Ovary (tissue), 9 donors: Measurements from ENCODE around the gene DENND5B. TPM values are rescaled to one million over a fixed set of nuclear protein-coding genes. Genes with fewer than 3 reads are reported as not detected.
A peak's percentile ranks its signal among the peaks of the same experiment; 100 is the strongest.
"Not testable (repeated sequence)": the region's sequence is repeated elsewhere in the genome, so short reads cannot be mapped to it uniquely, and the experiment has no call there.

ENCODE experiments used
- DNase-seq, 5 donors: peaks; one replicate each; pipeline ENCODE4 v3.0.0-alpha.2; 2019 to 2020
- H3K27ac ChIP-seq, 2 donors: fragments of 200-600 bp; one replicate each; pipeline versions ENCODE4 v1.5.1 to v1.8.0; 2019 to 2022
- H3K27me3 ChIP-seq: fragments of 200-600 bp; one replicate; pipeline ENCODE4 v1.8.0; 2022
- H3K36me3 ChIP-seq: fragments of 200-600 bp; sonication (generic); one replicate; pipeline ENCODE4 v1.5.1; 2019
- H3K4me1 ChIP-seq: one replicate; pipeline ENCODE4 v1.8.1; 2013; ENCODE audit warnings: mild to moderate bottlenecking, moderate library complexity; ENCODE audit not compliant: insufficient read depth
- H3K4me3 ChIP-seq: fragments of 200-600 bp; sonication (generic); one replicate; pipeline ENCODE4 v1.5.1; 2017
- H3K9me3 ChIP-seq, 2 donors: fragments of 200-600 bp in 1 of 2; sonication (generic) in 1 of 2; one replicate each; pipeline versions ENCODE4 v1.5.1 to v1.8.1; 2013 to 2019; ENCODE audit warnings: mild to moderate bottlenecking in 1 of 2, moderate library complexity in 1 of 2
- CTCF ChIP-seq, 3 donors: fragments of 450-650 bp in 2 of 3; fragments of 200-600 bp in 1 of 3; IDR thresholded peaks; one replicate each; pipeline versions ENCODE4 v1.5.1 to v1.8.0; 2016 to 2022; ENCODE audit warnings: antibody characterized with exemption in 3 of 3, mild to moderate bottlenecking in 1 of 3
- EP300 ChIP-seq: sonication (generic); formaldehyde crosslinking; IDR thresholded peaks from one replicate; pipeline ENCODE4 v1.6.1; 2017; ENCODE audit warnings: antibody characterized with exemption
- POLR2A ChIP-seq: fragments of 450-650 bp; IDR thresholded peaks from one replicate; pipeline ENCODE4 v1.6.1; 2017; ENCODE audit warnings: antibody characterized with exemption, mild to moderate bottlenecking, moderate library complexity
- WGBS, 3 donors: extraction: QIAGEN DNeasy Blood & Tissue Kit in 1 of 3; methylation state at CpG; one replicate each; pipeline versions ENCODE4 v1.1.5 to v1.1.7; 2013 to 2017; 5-methylcytosine and 5-hydroxymethylcytosine counted together
- intact Hi-C, 4 donors: fragments of 100-400 bp; cut with DNase I; formaldehyde crosslinking; loops; one replicate each; pipeline versions ENCODE4 v1.11.0 to v1.15.1; 2022 to 2023
- polyA plus RNA-seq, 2 donors: library from polyadenylated mRNA; stranded (reverse); fragments of 200-250 nt in 1 of 2; fragments of 350-450 nt in 1 of 2; fragmentation: Illumina TruSeq in 1 of 2; extraction: RNeasy Lipid Tissue Mini Kit (QIAGEN cat#74804) in 1 of 2; gene quantifications; one replicate each; pipeline ENCODE4 v1.2.3, GENCODE V29; 2013 to 2014
- total RNA-seq, 7 donors: library from RNA; depleted of rRNA in 2 of 7; stranded (reverse); fragments of >200 nt in 2 of 7; fragmentation: NEBNext Ultra II Directional in 3 of 7; extraction: Animal tissue kit (Norgen Biotek cat#: 25700) in 3 of 7; gene quantifications; one replicate each; pipeline versions ENCODE4 v1.1.0 to v1.2.4, GENCODE V29; 2016 to 2023
- donor health status: DM: no; HTN: no; CAD: no; lungs with moderate emphysema.
- donor health status: DM: no; HTN: no; CAD: no.
- donor health status: Bipolar disorder and iron deficiency.
- donor health status: DM: yes; HTN: yes; CAD: no.
- donor health status: DM: no; HTN: no; CAD: no.
- donor health status: DM: yes; HTN: yes; CAD: no.

DENND5B gene
- total and polyA plus RNA-seq, 9 donors, result 13.9 to 70.7 (median 47.9) TPM

GRCh38 chr12:31584782-31585181 lies 6.2 kb downstream of the DENND5B start:
- no peaks in the 10 kb centered on the region for H3K36me3 ChIP-seq
- H3K4me3 ChIP-seq, result no peak overlapping the region
- DNase-seq, result no peak
- 72 to 74% (median 73%) methylated on average over 6 of the region's 6 CpGs for WGBS, 3 donors
- peak overlapping the region in 1 of 2 donors; percentile 5 for H3K27ac ChIP-seq
- peaks cover 9% of the 10 kb centered on the region for H3K4me1 ChIP-seq
- no peaks in the 10 kb centered on the region for H3K9me3 ChIP-seq
- no peaks in the 10 kb centered on the region for H3K27me3 ChIP-seq
- no peak for TF ChIP-seq POLR2A
- intact Hi-C loops, result no loop called here

- Histone ChIP-seq H3K9me3 (no peaks in the 10 kb centered on the region), H3K27ac (no peak overlapping the region), H3K27me3 (no peaks in the 10 kb centered on the region), H3K4me1 (peaks cover 9% of the 10 kb centered on the region), H3K36me3 (no peaks in the 10 kb centered on the region), H3K4me3 (no peak overlapping the region)
- 74 to 89% (median 78%) methylated on average over 2 of the region's 2 CpGs for WGBS, 3 donors
- DNase-seq, result no peak
- intact Hi-C loops, result no loop called here
- TF ChIP-seq CTCF (IDR thresholded peaks at IDR 0.05), result no peak
Measured at GRCh38 chr12:31583878-31584277, 7.1 kb downstream of the DENND5B start.

GRCh38 chr12:31582155-31582554 lies 8.8 kb downstream of the DENND5B start:
- no peak for DNase-seq
- 83 to 89% (median 85%) methylated on average over 3 of the region's 3 CpGs for WGBS, 3 donors
- Histone ChIP-seq H3K27me3 (no peaks in the 10 kb centered on the region), H3K4me3 (no peak overlapping the region), H3K27ac (no peak overlapping the region), H3K36me3 (no peaks in the 10 kb centered on the region), H3K4me1 (peaks cover 9% of the 10 kb centered on the region), H3K9me3 (no peaks in the 10 kb centered on the region)
- TF ChIP-seq EP300 (no peak), POLR2A (no peak), CTCF (IDR thresholded peaks at IDR 0.05) (no peak)
- intact Hi-C loops, result no loop called here

GRCh38 chr12:31578632-31579031 lies 12.3 kb downstream of the DENND5B start:
- WGBS, 3 donors, result 12 to 33% (median 14%) methylated on average over 2 of the region's 2 CpGs
- Histone ChIP-seq H3K36me3 (no peaks in the 10 kb centered on the region), H3K27ac (no peak overlapping the region), H3K27me3 (no peaks in the 10 kb centered on the region), H3K9me3 (no peaks in the 10 kb centered on the region), H3K4me3 (no peak overlapping the region), H3K4me1 (peaks cover 5% of the 10 kb centered on the region)
- TF ChIP-seq POLR2A (no peak), EP300 (no peak), CTCF (IDR thresholded peaks at IDR 0.05) (no peak)
- peak in 1 of 5 donors; percentile 56 for DNase-seq
- intact Hi-C loops, result no loop called here

GRCh38 chr12:31574803-31575575 lies 15.9 kb downstream of the DENND5B start:
- intact Hi-C loops, result no loop called here
- Histone ChIP-seq H3K4me3 (no peak overlapping the region), H3K27me3 (no peaks in the 10 kb centered on the region), H3K36me3 (no peaks in the 10 kb centered on the region), H3K27ac (no peak overlapping the region), H3K9me3 (no peaks in the 10 kb centered on the region), H3K4me1 (peaks cover 11% of the 10 kb centered on the region)
- DNase-seq, result no peak
- 25 to 41% (median 38%) methylated on average over 2 of the region's 2 CpGs for WGBS, 3 donors
- TF ChIP-seq POLR2A (no peak), CTCF (IDR thresholded peaks at IDR 0.05) (no peak), EP300 (no peak)

GRCh38 chr12:31574367-31574766 lies 16.6 kb downstream of the DENND5B start:
- H3K27ac ChIP-seq, H3K4me3 ChIP-seq, DNase-seq, H3K9me3 ChIP-seq, intact Hi-C loops, H3K27me3 ChIP-seq, H3K36me3 ChIP-seq: not testable (repeated sequence)
- WGBS, 3 donors, result 94 to 98% (median 96%) methylated on average over 7 of the region's 7 CpGs
- peaks cover 13% of the 10 kb centered on the region for H3K4me1 ChIP-seq
